Measurements from ENCODE around the gene IPO11. TPM values are rescaled to one million over a fixed set of nuclear protein-coding genes. Genes with fewer than 3 reads are reported as not detected.

Gene IPO11
- total and polyA plus RNA-seq, 2 of the 13 experiments (the other 11 are each of a cell fraction or from before 2014, with no cell fraction given) = 13.9 to 24.4 TPM

DNA sequence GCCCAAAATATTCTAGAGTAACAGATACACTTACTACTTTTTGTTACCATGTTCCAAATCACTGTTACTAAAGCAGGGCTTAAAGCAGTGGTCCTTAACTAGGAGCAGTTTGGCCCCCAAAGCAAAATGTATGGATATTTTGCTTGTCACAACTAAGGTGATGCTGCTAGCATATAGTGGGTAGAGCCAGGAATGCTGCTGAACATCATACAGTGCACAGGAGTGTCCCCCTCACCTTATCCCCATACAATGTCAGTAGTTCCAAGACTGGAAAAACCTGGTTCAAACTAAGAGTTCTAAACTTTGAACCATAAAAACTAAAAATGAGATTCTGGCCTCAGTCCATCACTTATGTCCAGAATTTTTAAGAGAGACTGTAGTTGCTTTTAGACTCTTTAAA lies 36.9 kb upstream of the IPO11 start:
- FAIRE-seq = no peak
- intact Hi-C loops (cut with micrococcal nuclease; ENCODE audit: unreplicated experiment) (no loop called here), in situ Hi-C loops (cut with HindIII; ENCODE audit: extremely low pct_ligation_motif_present, low pct_unique_long_range_greater_than_20kb) (no loop called here)
- ChIA-PET CTCF (ENCODE audit: low intra/inter-chr PET ratio, low total read pairs) (no interaction called here), POLR2A (no interaction called here)
- Histone ChIP-seq H3K4me3 (replicated peaks in 1 of 3; ENCODE audit: insufficient read depth in 1 of 3, low read depth in 2 of 3, low read length in 3 of 3) (no peak overlapping the region), H4K20me1 (ENCODE audit: insufficient read depth, low read length) (no peaks in the 10 kb centered on the region), H3K9ac (ENCODE audit: insufficient read depth, low read depth, low read length) (no peak overlapping the region), H2AFZ (ENCODE audit: low read length) (no peak overlapping the region), H3K27ac (ENCODE audit: extremely low read length, insufficient read depth, low read length) (no peak overlapping the region), H3K4me1 (ENCODE audit: insufficient read depth, low read length) (no peaks in the 10 kb centered on the region), H3K9me3 (ENCODE audit: low read length) (no peaks in the 10 kb centered on the region), H3K4me2 (ENCODE audit: low read depth, low read length) (no peak overlapping the region), H3K79me2 (ENCODE audit: insufficient read depth, low read length) (no peaks in the 10 kb centered on the region), H3K27me3 (ENCODE audit: control insufficient read depth in 1 of 2, insufficient read depth in 2 of 2, low read length in 2 of 2) (no peaks in the 10 kb centered on the region), H3K36me3 (replicated peaks in 1 of 2; ENCODE audit: control insufficient read depth in 1 of 2, insufficient read depth in 2 of 2, low read length in 2 of 2) (peaks cover 4 to 23% of the 10 kb centered on the region in 2 experiments; a peak in 4 of 5 replicates)
- no peak for DNase-seq (ENCODE audit: low spot score)
- no peak for ATAC-seq
- no TSS peak for BruUV-seq (replicated peaks)
- no peak for TF ChIP-seq NFIC (IDR thresholded peaks at IDR 0.05; ENCODE audit: low read length)
- TF ChIP-seq, protein P1, sequence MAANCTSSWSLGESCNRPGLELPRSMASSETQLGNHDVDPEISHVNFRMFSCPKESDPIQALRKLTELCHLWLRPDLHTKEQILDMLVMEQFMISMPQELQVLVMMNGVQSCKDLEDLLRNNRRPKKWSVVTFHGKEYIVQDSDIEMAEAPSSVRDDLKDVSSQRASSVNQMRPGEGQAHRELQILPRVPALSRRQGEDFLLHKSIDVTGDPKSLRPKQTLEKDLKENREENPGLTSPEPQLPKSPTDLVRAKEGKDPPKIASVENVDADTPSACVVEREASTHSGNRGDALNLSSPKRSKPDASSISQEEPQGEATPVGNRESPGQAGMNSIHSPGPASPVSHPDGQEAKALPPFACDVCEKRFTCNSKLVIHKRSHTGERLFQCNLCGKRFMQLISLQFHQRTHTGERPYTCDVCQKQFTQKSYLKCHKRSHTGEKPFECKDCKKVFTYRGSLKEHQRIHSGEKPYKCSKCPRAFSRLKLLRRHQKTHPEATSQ (CRISPR knock-in tag; IDR thresholded peaks at IDR 0.05; ENCODE audit: borderline replicate concordance) = no peak
- TF ChIP-seq NFYB (CRISPR knock-in tag; IDR thresholded peaks at IDR 0.05) = no peak
- TF ChIP-seq ZNF746 (CRISPR knock-in tag; IDR thresholded peaks at IDR 0.05) = no peak
- TF ChIP-seq CENPX (CRISPR knock-in tag; IDR thresholded peaks at IDR 0.05) = no peak
- TF ChIP-seq, protein P2, sequence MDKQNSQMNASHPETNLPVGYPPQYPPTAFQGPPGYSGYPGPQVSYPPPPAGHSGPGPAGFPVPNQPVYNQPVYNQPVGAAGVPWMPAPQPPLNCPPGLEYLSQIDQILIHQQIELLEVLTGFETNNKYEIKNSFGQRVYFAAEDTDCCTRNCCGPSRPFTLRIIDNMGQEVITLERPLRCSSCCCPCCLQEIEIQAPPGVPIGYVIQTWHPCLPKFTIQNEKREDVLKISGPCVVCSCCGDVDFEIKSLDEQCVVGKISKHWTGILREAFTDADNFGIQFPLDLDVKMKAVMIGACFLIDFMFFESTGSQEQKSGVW (CRISPR knock-in tag; IDR thresholded peaks at IDR 0.05; ENCODE audit: borderline replicate concordance) = no peak
- TF ChIP-seq, protein P3, sequence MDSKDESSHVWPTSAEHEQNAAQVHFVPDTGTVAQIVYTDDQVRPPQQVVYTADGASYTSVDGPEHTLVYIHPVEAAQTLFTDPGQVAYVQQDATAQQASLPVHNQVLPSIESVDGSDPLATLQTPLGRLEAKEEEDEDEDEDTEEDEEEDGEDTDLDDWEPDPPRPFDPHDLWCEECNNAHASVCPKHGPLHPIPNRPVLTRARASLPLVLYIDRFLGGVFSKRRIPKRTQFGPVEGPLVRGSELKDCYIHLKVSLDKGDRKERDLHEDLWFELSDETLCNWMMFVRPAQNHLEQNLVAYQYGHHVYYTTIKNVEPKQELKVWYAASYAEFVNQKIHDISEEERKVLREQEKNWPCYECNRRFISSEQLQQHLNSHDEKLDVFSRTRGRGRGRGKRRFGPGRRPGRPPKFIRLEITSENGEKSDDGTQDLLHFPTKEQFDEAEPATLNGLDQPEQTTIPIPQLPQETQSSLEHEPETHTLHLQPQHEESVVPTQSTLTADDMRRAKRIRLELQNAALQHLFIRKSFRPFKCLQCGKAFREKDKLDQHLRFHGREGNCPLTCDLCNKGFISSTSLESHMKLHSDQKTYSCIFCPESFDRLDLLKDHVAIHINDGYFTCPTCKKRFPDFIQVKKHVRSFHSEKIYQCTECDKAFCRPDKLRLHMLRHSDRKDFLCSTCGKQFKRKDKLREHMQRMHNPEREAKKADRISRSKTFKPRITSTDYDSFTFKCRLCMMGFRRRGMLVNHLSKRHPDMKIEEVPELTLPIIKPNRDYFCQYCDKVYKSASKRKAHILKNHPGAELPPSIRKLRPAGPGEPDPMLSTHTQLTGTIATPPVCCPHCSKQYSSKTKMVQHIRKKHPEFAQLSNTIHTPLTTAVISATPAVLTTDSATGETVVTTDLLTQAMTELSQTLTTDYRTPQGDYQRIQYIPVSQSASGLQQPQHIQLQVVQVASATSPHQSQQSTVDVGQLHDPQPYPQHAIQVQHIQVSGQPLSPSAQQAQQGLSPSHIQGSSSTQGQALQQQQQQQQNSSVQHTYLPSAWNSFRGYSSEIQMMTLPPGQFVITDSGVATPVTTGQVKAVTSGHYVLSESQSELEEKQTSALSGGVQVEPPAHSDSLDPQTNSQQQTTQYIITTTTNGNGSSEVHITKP (CRISPR knock-in tag; IDR thresholded peaks at IDR 0.05; ENCODE audit: low read depth) = no peak
- TF ChIP-seq CBFB (CRISPR knock-in tag; IDR thresholded peaks at IDR 0.05) = no peak
- TF ChIP-seq, protein P4, sequence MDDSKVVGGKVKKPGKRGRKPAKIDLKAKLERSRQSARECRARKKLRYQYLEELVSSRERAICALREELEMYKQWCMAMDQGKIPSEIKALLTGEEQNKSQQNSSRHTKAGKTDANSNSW (CRISPR knock-in tag; IDR thresholded peaks at IDR 0.05; ENCODE audit: borderline replicate concordance) = no peak

Measured in HepG2 (cell line).